ENCODE measurements around the gene WAS.

DNA sequence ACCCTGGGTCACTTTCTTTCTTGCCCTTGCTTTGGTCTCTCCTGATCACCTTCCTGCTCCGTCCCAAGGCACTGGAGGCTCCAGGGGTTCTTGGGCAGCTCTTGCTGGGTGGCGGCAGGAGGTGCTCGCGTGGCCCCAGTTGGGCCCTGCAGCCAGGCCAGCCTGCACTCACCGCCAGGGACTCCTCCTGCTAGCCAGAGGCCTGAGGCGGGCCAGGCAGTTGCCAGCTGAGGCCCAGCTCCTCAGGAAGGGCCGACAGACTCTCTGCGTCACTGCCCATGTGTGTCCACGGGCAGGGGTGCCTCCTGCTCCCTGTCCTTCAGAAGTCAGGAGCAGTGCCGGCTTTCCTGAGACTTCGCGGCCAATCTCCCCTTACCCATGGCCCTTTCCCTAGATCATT lies 22.3 kb downstream of the WAS start:
- TF ChIP-seq SMC3 (conservative IDR thresholded peaks at IDR 0.05; ENCODE audit: poor library complexity) (no peak), EP300 (conservative IDR thresholded peaks at IDR 0.05; ENCODE audit: poor library complexity, severe bottlenecking) (no peak), POLR2AphosphoS5 (IDR thresholded peaks at IDR 0.05) (no peak), TAF1 (IDR thresholded peaks at IDR 0.05; ENCODE audit: low read depth) (no peak), MXI1 (conservative IDR thresholded peaks at IDR 0.05; ENCODE audit: poor library complexity, severe bottlenecking) (no peak), RAD21 (conservative IDR thresholded peaks at IDR 0.05) (no peak), EZH2 (IDR thresholded peaks at IDR 0.05; ENCODE audit: borderline replicate concordance, insufficient read depth, low read length, poor library complexity, severe bottlenecking) (no peak)
- TF ChIP-seq, protein P1, sequence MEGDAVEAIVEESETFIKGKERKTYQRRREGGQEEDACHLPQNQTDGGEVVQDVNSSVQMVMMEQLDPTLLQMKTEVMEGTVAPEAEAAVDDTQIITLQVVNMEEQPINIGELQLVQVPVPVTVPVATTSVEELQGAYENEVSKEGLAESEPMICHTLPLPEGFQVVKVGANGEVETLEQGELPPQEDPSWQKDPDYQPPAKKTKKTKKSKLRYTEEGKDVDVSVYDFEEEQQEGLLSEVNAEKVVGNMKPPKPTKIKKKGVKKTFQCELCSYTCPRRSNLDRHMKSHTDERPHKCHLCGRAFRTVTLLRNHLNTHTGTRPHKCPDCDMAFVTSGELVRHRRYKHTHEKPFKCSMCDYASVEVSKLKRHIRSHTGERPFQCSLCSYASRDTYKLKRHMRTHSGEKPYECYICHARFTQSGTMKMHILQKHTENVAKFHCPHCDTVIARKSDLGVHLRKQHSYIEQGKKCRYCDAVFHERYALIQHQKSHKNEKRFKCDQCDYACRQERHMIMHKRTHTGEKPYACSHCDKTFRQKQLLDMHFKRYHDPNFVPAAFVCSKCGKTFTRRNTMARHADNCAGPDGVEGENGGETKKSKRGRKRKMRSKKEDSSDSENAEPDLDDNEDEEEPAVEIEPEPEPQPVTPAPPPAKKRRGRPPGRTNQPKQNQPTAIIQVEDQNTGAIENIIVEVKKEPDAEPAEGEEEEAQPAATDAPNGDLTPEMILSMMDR (IDR thresholded peaks at IDR 0.05; ENCODE audit: poor library complexity, severe bottlenecking): no peak
- TF ChIP-seq, protein P2, sequence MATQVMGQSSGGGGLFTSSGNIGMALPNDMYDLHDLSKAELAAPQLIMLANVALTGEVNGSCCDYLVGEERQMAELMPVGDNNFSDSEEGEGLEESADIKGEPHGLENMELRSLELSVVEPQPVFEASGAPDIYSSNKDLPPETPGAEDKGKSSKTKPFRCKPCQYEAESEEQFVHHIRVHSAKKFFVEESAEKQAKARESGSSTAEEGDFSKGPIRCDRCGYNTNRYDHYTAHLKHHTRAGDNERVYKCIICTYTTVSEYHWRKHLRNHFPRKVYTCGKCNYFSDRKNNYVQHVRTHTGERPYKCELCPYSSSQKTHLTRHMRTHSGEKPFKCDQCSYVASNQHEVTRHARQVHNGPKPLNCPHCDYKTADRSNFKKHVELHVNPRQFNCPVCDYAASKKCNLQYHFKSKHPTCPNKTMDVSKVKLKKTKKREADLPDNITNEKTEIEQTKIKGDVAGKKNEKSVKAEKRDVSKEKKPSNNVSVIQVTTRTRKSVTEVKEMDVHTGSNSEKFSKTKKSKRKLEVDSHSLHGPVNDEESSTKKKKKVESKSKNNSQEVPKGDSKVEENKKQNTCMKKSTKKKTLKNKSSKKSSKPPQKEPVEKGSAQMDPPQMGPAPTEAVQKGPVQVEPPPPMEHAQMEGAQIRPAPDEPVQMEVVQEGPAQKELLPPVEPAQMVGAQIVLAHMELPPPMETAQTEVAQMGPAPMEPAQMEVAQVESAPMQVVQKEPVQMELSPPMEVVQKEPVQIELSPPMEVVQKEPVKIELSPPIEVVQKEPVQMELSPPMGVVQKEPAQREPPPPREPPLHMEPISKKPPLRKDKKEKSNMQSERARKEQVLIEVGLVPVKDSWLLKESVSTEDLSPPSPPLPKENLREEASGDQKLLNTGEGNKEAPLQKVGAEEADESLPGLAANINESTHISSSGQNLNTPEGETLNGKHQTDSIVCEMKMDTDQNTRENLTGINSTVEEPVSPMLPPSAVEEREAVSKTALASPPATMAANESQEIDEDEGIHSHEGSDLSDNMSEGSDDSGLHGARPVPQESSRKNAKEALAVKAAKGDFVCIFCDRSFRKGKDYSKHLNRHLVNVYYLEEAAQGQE (IDR thresholded peaks at IDR 0.05; ENCODE audit: borderline replicate concordance): no peak

Measured in neural cell (in vitro differentiated cells).